ENCODE data around the gene UBE2E2. TPM values are rescaled to one million over a fixed set of nuclear protein-coding genes. Genes with fewer than 3 reads are reported as not detected.

Gene UBE2E2
- total and polyA plus RNA-seq, 4 donors = 23.8 to 56.5 (median 32.9) TPM

DNA sequence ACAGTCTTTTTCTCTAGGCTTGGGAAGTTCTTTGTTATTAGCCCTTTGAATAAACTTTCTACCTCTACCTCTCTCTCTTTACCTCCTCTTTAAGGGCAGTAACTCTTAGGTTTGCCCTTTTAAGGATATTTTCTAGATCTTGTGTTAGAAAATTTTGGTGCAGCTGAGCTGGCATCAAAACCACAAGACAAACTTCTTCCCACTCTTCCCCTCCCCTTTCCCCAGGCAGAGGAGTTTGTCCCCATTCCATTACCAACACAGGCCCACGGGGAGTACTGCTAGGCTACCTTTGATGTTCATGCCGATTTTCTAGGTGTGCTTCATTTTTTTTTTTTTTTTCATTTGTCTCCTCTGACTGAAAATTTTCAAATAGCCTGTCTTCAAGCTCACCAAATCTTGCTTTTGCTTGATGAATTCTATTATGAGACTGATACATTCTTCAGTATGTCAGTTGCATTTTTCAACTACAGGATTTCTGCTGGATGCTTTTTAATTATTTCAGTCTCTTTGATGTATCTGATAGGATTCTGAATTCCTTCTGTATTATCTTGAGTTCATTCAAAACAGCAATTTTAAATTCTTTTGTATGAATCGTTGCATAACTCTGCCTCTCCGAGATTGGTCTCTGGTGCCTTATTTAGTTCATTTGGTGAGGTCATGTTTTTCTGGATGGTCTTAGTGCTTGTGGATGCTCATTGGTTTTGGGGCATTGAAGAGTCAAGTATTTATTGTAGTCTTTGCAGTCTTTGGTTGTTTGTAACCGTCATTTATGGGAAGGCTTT lies 112.0 kb downstream of the UBE2E2 start:
- H3K4me3 ChIP-seq (ENCODE audit: low read length in 2 of 2) = no peak overlapping the region
- no peaks in the 10 kb centered on the region for H3K36me3 ChIP-seq (ENCODE audit: control insufficient read depth in 1 of 2, insufficient read depth in 2 of 2, low read length in 1 of 2)
- no peaks in the 10 kb centered on the region for H3K4me1 ChIP-seq (ENCODE audit: control insufficient read depth in 1 of 2, insufficient read depth in 2 of 2, low read length in 2 of 2)
- intact Hi-C loops (cut with DNase I) = no loop called here
- no peak for DNase-seq
- no peak for ATAC-seq (ENCODE audit: low FRiP score)
- no peaks in the 10 kb centered on the region for H3K27me3 ChIP-seq (ENCODE audit: control insufficient read depth in 1 of 2, insufficient read depth in 2 of 2, low read length in 1 of 2)
- 60 to 65% methylated on average over 5 of the region's 5 CpGs for WGBS, 2 donors
- no peak overlapping the region for H3K27ac ChIP-seq (ENCODE audit: low read depth in 1 of 2, low read length in 2 of 2)
- H3K9me3 ChIP-seq (ENCODE audit: control insufficient read depth, low read length) = no peaks in the 10 kb centered on the region

DNA sequence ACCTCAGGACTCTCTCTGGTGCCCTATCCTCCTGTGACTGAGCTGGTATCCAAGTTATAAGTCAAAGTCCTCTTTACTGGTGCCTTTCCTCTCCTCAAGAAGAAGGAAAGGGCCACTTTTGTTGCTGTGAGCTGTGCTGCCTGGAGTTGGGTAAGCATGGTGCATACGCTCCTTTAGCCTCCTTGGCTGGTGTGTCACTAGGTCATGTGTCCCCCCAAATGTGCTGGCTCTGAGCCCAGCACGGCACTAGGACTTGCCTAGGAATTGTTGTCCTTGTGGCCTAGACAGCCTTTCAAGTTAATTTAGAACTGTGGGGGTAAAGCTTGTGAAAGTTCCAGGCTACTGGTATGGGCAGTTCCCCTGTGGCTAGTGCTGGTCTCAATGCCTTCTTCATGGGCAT lies 113.8 kb downstream of the UBE2E2 start:
- ATAC-seq (ENCODE audit: low FRiP score) (no peak), DNase-seq (no peak)
- 83 to 90% methylated on average over 2 of the region's 2 CpGs for WGBS, 2 donors
- no peaks in the 10 kb centered on the region for H3K36me3 ChIP-seq (ENCODE audit: control insufficient read depth in 1 of 2, insufficient read depth in 2 of 2, low read length in 1 of 2)
- no peaks in the 10 kb centered on the region for H3K4me1 ChIP-seq (ENCODE audit: control insufficient read depth in 1 of 2, insufficient read depth in 2 of 2, low read length in 2 of 2)
- H3K27ac ChIP-seq (ENCODE audit: low read depth in 1 of 2, low read length in 2 of 2) = no peak overlapping the region
- no peak overlapping the region for H3K4me3 ChIP-seq (ENCODE audit: low read length in 2 of 2)
- intact Hi-C loops (cut with DNase I) = no loop called here
- H3K9me3 ChIP-seq (ENCODE audit: control insufficient read depth, low read length) = no peaks in the 10 kb centered on the region
- no peaks in the 10 kb centered on the region for H3K27me3 ChIP-seq (ENCODE audit: control insufficient read depth in 1 of 2, insufficient read depth in 2 of 2, low read length in 1 of 2)

DNA sequence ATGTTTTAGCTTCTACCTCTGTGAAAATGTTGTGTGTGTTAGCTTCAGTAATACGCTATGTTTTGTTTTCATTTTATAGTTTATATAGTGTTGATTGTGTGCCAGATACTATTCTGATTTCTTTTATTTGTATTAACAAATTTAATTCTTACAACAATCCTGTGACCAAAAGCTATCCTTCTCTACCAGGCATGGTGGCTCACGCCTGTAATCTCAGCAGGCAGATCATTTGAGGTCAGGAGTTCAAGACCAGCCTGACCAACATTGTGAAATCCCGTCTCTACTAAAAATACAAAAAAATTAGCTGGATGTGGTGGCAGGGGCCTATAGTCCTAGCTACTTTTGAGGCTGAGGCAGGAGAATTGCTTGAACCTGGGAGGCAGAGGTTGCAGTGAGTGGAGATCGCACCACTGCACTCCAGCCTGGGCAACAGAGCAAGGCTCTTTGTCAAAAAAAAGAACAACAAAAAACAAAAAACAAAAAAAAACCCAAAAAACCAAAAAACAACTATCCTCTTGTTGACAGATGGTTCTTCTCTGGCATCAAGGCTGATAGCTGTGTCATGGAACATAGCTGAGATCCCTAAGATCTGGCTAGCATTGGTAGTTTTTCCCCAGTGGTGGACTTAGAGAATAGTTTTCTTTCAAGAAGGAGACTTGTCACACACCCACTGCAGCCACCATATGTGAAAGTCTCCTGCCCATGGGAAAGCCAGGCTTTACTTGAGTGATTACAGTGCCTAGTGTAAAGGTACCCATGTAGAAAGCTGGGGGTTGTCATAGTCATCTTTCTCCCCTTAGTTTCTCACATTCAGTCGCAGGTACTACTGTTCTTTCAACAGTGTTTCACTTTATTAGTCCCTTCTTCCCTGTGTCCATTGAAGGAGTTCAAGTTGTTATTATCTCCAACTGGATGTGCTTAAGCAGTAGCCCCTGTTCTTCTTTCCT lies 116.5 kb downstream of the UBE2E2 start:
- ATAC-seq (ENCODE audit: low FRiP score) (no peak), DNase-seq (no peak)
- no peak overlapping the region for H3K27ac ChIP-seq (ENCODE audit: low read depth in 1 of 2, low read length in 2 of 2)
- WGBS, 2 donors = 92 to 96% methylated on average over 5 of the region's 5 CpGs
- no peaks in the 10 kb centered on the region for H3K4me1 ChIP-seq (ENCODE audit: control insufficient read depth in 1 of 2, insufficient read depth in 2 of 2, low read length in 2 of 2)
- H3K4me3 ChIP-seq (ENCODE audit: low read length in 2 of 2) = no peak overlapping the region
- intact Hi-C loops (cut with DNase I) = no loop called here
- no peaks in the 10 kb centered on the region for H3K9me3 ChIP-seq (ENCODE audit: control insufficient read depth, low read length)
- H3K27me3 ChIP-seq (ENCODE audit: control insufficient read depth in 1 of 2, insufficient read depth in 2 of 2, low read length in 1 of 2) = no peaks in the 10 kb centered on the region
- no peaks in the 10 kb centered on the region for H3K36me3 ChIP-seq (ENCODE audit: control insufficient read depth in 1 of 2, insufficient read depth in 2 of 2, low read length in 1 of 2)

- intact Hi-C loops (cut with DNase I) = no loop called here
- 92 to 95% methylated on average over 10 of the region's 10 CpGs for WGBS, 2 donors
- no peak for ATAC-seq (ENCODE audit: low FRiP score)
Observed at GRCh38 chr3:23320586-23321570, 117.8 kb downstream of the UBE2E2 start.

GRCh38 chr3:23324745-23325144 lies 121.6 kb downstream of the UBE2E2 start:
- ATAC-seq (ENCODE audit: low FRiP score) = no peak
- no peak for DNase-seq
- no peaks in the 10 kb centered on the region for H3K9me3 ChIP-seq (ENCODE audit: control insufficient read depth, low read length)
- no peaks in the 10 kb centered on the region for H3K4me1 ChIP-seq (ENCODE audit: control insufficient read depth in 1 of 2, insufficient read depth in 2 of 2, low read length in 2 of 2)
- no peaks in the 10 kb centered on the region for H3K36me3 ChIP-seq (ENCODE audit: control insufficient read depth in 1 of 2, insufficient read depth in 2 of 2, low read length in 1 of 2)
- H3K4me3 ChIP-seq (ENCODE audit: low read length in 2 of 2) = no peak overlapping the region
- H3K27me3 ChIP-seq (ENCODE audit: control insufficient read depth in 1 of 2, insufficient read depth in 2 of 2, low read length in 1 of 2) = no peaks in the 10 kb centered on the region
- WGBS, 2 donors = 37% methylated on average over 1 of the region's 1 CpG
- H3K27ac ChIP-seq (ENCODE audit: low read depth in 1 of 2, low read length in 2 of 2) = no peak overlapping the region
- intact Hi-C loops (cut with DNase I) = no loop called here

More at GRCh38 chr3:23320586-23321570, 117.8 kb downstream of the UBE2E2 start:
- H3K27ac ChIP-seq (ENCODE audit: low read depth in 1 of 2, low read length in 2 of 2) = no peak overlapping the region
- no peaks in the 10 kb centered on the region for H3K36me3 ChIP-seq (ENCODE audit: control insufficient read depth in 1 of 2, insufficient read depth in 2 of 2, low read length in 1 of 2)
- no peaks in the 10 kb centered on the region for H3K27me3 ChIP-seq (ENCODE audit: control insufficient read depth in 1 of 2, insufficient read depth in 2 of 2, low read length in 1 of 2)
- no peaks in the 10 kb centered on the region for H3K4me1 ChIP-seq (ENCODE audit: control insufficient read depth in 1 of 2, insufficient read depth in 2 of 2, low read length in 2 of 2)
- DNase-seq = no peak
- no peaks in the 10 kb centered on the region for H3K9me3 ChIP-seq (ENCODE audit: control insufficient read depth, low read length)
- no peak overlapping the region for H3K4me3 ChIP-seq (ENCODE audit: low read length in 2 of 2)

- no peak overlapping the region for H3K4me3 ChIP-seq (ENCODE audit: low read length in 2 of 2)
- no peak overlapping the region for H3K27ac ChIP-seq (ENCODE audit: low read depth in 1 of 2, low read length in 2 of 2)
- WGBS, 2 donors = 85 to 87% methylated on average over 4 of the region's 4 CpGs
- no peak for DNase-seq
- ATAC-seq (ENCODE audit: low FRiP score) = no peak
- intact Hi-C loops (cut with DNase I) = no loop called here
- no peaks in the 10 kb centered on the region for H3K4me1 ChIP-seq (ENCODE audit: control insufficient read depth in 1 of 2, insufficient read depth in 2 of 2, low read length in 2 of 2)
- H3K36me3 ChIP-seq (ENCODE audit: control insufficient read depth in 1 of 2, insufficient read depth in 2 of 2, low read length in 1 of 2) = no peaks in the 10 kb centered on the region
- no peaks in the 10 kb centered on the region for H3K27me3 ChIP-seq (ENCODE audit: control insufficient read depth in 1 of 2, insufficient read depth in 2 of 2, low read length in 1 of 2)
- H3K9me3 ChIP-seq (ENCODE audit: control insufficient read depth, low read length) = no peaks in the 10 kb centered on the region
Observed at GRCh38 chr3:23325466-23326065, 122.4 kb downstream of the UBE2E2 start.

DNA sequence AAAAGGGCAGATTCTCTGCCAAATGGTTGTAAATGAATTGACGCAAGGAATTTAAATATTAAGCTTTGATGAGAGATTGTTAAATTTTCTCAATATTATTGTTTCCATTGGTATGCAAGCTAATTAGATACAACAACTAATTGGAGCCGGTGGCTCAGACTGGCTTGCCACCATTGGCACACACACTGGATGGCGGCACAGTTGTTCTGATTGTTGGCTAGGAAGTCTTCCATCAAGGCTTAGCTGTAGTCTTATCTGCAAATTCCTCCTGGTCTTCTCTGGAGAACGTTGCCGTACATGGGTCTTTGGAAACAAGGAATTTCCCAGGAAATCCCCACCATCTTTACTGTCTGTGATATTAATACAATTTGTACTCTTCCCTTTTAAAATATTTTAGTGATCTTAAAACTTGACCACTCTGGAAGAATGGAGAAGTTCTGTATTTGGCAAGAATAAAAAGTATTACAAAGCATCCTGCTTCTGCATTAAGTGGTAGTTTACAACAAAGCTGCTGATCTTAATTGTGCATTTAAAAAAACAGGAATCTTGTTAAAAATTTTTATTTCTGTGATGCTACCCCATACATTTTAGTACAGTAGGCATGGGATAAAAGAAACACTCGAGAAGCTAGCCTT lies 126.5 kb downstream of the UBE2E2 start:
- DNase-seq = no peak
- 83 to 84% methylated on average over 6 of the region's 6 CpGs for WGBS, 2 donors
- H3K9me3 ChIP-seq (ENCODE audit: control insufficient read depth, low read length) = no peaks in the 10 kb centered on the region
- H3K4me3 ChIP-seq (ENCODE audit: low read length in 2 of 2) = no peak overlapping the region
- intact Hi-C loops (cut with DNase I) = no loop called here
- no peaks in the 10 kb centered on the region for H3K36me3 ChIP-seq (ENCODE audit: control insufficient read depth in 1 of 2, insufficient read depth in 2 of 2, low read length in 1 of 2)
- no peak for ATAC-seq (ENCODE audit: low FRiP score)
- H3K27me3 ChIP-seq (ENCODE audit: control insufficient read depth in 1 of 2, insufficient read depth in 2 of 2, low read length in 1 of 2) = no peaks in the 10 kb centered on the region
- no peak overlapping the region for H3K27ac ChIP-seq (ENCODE audit: low read depth in 1 of 2, low read length in 2 of 2)
- H3K4me1 ChIP-seq (ENCODE audit: control insufficient read depth in 1 of 2, insufficient read depth in 2 of 2, low read length in 2 of 2) = no peaks in the 10 kb centered on the region
